A172 (cell line): Measurements from ENCODE around the gene SNRNP70. TPM values are rescaled to one million over a fixed set of nuclear protein-coding genes. Genes with fewer than 3 reads are reported as not detected.

Source experiments
- DNase-seq: peaks from one replicate; pipeline ENCODE4 v3.0.0-alpha.2; 2015; ENCODE audit warnings: low spot score
- total RNA-seq: library from RNA; depleted of rRNA; stranded (reverse); fragments of >200 nt; shearing (Covaris generic); gene quantifications from 2 replicates; pipeline ENCODE4 v1.2.3, GENCODE V29; 2014; rRNA removed

SNRNP70 gene
- total RNA-seq, 1 experiment from 2014 or later = 174 TPM

DNA sequence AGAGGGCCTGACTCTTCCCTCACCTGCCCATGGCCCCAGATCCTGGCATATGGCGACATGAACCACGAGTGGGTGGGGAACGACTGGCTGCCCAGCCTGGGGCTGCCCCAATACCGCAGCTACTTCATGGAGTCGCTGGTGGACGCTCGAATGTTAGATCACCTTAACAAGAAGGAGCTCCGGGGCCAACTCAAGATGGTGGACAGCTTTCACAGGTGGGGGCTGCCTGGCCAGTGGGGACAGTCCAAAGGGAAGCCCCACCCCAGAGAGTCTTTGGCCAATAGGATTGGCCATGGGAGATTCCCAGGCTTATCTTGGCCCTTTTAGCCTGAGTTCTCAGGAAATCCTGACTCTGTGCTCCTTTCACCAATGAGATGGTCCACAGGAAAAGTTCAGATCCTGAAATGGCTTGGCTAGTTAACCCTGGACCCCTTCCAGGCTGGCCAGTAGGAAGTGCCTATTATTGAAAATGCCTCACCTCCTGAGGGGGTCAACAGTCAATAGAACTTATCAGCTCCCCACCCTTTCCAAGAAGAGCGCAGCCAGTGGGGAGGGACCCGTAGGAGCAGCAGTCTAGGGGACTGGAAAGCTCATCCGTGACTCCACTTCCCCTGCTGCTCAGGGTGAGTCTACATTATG, 62.9 kb downstream of the SNRNP70 start:
- no peak for DNase-seq

DNA sequence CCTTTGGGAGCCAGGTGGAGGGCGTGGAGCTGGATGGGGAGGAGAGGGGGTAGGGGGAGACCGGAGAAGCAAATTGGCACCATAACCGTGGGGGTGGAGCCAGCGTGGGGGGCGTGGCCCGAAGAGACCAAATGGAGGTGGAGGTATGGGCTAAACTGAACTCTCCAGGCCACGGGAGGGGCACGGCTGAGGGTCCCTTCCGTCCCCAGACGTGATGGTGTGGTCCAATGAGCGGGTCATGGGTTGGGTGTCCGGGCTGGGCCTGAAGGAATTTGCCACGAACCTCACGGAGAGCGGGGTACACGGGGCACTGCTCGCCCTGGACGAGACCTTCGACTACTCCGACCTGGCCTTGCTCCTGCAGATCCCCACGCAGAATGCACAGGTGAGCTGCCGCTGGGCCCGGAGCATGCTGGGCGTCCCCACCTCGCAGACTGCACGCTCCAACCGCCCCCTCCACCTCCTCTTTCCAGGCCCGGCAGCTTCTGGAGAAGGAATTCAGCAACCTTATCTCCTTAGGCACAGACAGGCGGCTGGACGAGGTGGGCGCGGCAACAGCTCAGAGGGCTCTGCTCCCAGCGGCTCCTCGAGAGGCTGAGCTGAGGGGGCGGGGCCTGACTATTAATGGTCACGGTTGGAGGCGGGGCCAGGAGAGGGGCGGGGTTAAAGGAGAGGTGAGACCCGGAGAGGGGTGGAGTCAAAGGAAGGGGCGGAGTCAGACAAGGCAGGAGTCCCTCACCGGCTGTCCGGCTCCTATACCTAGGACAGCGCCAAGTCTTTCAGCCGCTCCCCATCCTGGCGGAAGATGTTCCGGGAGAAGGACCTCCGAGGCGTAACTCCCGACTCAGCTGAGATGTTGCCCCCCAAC, 63.8 kb downstream of the SNRNP70 start:
- DNase-seq = peak; percentile 87

DNA sequence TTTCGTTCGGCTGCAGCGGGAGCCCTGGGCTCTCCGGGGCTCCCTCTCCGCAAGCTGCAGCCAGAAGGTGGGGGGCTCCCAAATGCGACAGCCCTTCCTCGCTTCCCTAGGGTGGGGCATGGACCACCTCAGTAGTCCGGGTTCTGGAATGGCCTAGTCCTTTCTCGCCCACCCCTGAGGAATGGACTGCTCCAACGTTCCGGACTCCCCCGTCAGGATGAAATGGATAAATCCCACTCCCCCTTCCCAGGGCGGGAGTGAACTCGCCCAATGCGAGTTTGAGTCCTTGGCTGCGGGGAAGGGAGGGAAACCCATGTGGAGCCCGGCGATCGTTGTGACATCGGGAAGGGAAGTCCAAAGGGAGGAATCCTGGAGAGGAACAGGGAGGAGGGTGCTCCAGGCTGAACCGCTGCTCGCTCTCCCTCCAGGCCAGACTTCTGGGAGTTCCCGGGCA, 64.4 kb downstream of the SNRNP70 start:
- DNase-seq = peak; percentile 42

DNA sequence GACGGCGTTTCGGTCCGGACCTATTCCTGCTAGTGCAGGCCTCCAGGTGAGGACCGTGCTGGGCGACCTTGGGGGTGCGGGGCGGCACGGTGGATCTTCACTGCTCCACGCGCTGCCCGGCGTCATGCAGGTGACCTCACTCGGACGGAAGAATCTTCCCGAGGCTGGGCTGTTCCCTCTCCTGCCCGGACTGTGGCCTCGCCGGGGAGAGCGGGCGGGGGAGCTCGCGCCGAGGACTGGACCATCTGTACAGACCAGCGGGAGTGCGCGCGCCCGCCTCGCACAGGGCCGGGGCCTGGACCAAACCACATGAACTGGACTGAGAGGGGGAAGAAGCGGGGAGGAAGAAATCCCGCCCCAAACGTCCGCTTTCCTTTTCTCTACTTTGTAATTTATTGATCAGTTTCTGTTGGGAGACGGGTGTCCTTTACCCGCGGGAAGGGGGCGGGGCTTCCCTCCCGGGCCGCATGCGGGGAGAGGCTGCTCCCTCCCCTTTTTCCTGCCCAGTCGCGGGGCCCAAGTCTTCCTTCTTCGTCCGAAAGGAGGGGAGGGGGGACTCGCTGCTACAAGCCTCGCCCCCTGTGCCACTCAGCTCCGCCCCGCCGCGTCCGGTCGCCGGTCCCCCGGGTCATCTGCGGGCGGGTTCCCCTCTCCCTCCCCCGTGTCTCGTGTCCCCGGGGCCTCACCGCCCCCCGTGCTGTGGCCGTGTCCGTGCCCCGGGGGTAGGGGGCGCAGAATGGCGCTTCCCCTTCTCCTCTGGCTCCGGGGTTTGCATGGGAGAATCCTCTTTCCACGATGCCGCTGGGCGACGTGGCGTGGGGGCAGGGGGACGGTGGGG, 65.1 kb downstream of the SNRNP70 start:
- peak; percentile 42 for DNase-seq

- no peak for DNase-seq
Observed at GRCh38 chr19:49150944-49151243, 65.6 kb downstream of the SNRNP70 start.

DNA sequence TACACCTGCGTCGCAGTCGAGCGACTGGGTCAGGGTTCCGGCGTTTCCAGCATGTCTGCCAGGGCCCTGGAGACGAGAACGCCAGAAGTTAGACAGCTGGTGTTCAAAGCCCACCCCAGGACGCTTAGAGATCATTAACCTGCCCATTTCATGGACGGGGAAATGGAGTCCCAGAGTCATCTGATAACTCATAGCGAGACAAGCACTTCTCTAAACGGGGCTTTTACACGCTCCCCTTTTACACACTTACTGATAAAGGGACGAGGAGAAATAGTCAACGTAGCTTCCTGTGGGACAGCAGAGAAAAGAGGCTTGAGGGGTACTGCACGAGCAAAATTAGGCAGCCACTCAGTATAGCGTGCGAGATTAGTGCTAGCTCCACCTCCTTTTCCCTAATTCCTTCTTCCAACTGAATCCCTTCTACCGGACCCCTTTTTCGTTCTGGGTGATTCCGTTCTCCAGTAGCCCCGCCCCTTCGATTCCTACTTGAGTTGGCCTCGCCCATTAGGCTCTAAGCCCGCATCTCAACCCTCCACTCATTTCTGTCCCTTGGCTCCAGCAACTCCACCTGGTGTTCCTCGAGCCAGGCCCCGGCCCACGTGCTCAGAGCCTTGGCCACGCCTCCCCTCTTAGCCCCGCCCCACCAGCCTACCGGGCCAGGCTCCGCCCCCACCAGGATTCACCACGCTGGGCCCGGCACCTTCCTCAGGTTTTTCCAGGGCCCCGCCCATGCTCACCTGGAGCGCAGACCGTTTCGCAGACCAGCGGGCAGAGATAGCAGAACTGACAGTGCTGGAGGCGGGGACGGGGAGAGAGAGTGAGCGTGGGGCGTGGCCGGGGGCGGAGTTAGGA, 66.2 kb downstream of the SNRNP70 start:
- no peak for DNase-seq

DNA sequence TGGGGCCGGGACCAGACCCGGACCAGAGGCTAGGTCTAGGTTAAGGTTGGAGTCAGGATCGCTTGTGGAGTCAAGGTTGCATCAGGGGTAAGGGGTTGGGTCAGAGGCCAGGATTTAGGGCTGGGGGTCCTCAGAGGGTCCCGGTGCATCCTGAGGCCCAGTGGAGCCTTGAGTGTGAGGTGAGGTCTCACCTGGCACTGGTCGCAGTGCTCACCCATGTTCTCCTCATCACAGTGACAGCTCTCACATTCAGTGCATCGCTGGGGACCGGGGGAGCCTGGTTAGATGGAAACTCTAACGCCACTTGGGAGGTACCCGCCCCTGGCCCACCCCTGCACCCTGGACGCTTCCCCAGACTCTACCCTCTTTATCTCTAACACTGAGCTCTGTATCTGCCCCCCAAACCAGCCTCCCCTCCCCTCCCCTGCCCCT, 66.9 kb downstream of the SNRNP70 start:
- DNase-seq = no peak

- no peak for DNase-seq
Observed at GRCh38 chr19:49153167-49153809, 68.0 kb downstream of the SNRNP70 start.

GRCh38 chr19:49154279-49154678, 69.0 kb downstream of the SNRNP70 start:
- DNase-seq = no peak

DNA sequence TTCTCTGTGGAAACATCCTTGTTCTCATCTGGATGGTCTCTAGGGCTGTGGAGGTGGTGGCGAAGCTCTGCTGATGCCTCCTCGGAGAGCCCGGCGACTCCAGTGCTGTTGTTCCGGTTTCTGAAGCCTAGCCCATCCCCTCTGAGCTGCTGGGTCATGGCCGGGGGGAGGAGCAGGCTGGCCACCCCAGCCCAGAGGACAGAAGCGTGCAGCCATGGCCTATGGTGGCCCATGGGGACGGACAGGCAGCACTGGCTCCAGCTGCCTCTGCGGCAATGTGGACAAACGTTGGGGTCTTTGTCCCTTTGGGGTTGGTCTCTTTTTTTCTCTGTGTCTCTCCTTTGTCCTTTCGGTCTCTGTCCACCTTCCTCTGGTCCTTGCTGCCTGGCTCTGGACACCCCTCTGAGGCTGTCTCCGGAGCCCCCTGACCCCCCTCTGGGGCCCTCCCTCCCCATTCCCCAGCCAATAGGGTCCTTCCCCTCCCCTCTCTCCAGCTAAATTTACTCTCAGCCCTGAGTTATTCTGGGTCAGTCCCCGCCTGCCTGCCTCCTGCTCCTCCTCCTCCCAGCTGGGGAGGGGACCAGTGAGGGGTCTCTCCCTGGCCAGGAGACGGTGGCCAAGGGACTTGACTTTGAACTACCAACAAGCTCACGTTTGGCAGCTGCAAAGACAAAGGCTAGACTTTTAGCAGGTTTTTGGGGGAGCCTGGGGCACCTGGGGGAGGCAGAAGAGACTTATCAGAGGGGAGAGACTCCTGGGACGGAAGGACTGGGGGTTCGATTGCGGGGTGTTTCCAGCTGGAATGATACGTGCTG, 70.0 kb downstream of the SNRNP70 start, which contains the start of gene HRC:
HRC (minus strand) TSS at position 392 of the 815 bp plus-strand sequence; CDS start at position 233, 159 bp downstream.
- DNase-seq = no peak

- DNase-seq = no peak
Observed at GRCh38 chr19:49155820-49156346, 70.6 kb downstream of the SNRNP70 start.

DNA sequence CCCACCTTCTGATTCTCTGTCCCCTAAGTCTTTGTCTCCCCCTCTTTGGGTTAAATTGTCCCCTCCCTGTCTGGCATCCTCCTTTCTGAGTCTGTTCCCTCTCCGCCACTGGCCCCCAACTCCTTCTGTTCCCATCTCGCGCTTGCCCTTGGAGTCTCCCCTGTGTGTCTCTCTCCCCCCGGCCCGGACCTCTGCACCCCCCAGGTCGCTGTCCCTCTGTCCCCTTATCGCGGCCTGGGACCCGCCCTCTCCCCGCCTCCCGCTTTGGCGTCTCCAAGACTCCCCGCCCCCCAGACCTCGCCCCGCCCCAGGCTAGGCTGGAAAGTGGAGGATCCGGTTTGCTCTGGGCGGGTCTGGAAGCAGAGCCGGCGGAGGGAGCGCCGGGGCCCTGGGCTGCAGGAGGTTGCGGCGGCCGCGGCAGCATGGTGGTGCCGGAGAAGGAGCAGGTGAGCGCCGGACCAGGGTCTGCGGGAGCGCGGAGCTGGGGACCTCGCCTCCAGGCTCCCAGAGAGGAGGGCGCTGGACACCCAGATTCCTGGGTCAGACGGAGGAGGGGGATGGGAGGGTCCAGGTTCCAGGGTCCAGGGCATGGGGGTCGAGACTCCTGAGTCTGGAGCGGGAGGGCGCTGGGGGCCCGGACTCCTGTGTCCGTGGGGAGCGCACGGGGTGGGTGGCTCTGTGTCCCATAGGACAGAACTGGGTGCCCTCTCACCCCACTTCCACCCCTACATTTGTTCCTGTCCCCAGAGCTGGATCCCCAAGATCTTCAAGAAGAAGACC, 72.4 kb downstream of the SNRNP70 start, which contains the start of gene TRPM4:
TRPM4 (plus strand) TSS at position 348 of the 780 bp plus-strand sequence; CDS start at position 423, 75 bp downstream.
- no peak for DNase-seq

Other genes starting within 250 kb of the SNRNP70 start
- 9.9 and 14.6 TPM in 2 replicates for gene HSD17B14, start 249.0 kb upstream of the SNRNP70 start, total RNA-seq
- gene PLEKHA4, start 216.8 kb upstream of the SNRNP70 start, total RNA-seq = 1.9 and 6.9 TPM in 2 replicates
- 20.8 and 34.8 TPM in 2 replicates for gene PPP1R15A, start 213.0 kb upstream of the SNRNP70 start, total RNA-seq
- not detected in 2 replicates for gene TULP2, start 186.7 kb upstream of the SNRNP70 start, total RNA-seq
- 91.4 and 104 TPM in 2 replicates for gene NUCB1, start 185.1 kb upstream of the SNRNP70 start, total RNA-seq
- 0.10 TPM in 1 of 2 replicates, not detected in the other for gene DHDH, start 151.8 kb upstream of the SNRNP70 start, total RNA-seq
- 32.4 and 40.6 TPM in 2 replicates for gene BAX, start 130.6 kb upstream of the SNRNP70 start, total RNA-seq
- 1,818 and 2,662 TPM in 2 replicates for gene FTL, start 120.1 kb upstream of the SNRNP70 start, total RNA-seq
- gene GYS1, start 92.1 kb upstream of the SNRNP70 start, total RNA-seq = 14.1 and 18.2 TPM in 2 replicates
- gene RUVBL2, start 91.6 kb upstream of the SNRNP70 start, total RNA-seq = 121 and 149 TPM in 2 replicates
- not detected in 2 replicates for gene LHB, start 68.4 kb upstream of the SNRNP70 start, total RNA-seq
- gene CGB3, start 61.1 kb upstream of the SNRNP70 start, total RNA-seq = 2.6 TPM in 1 of 2 replicates, not detected in the other
- not detected in 2 replicates for gene CGB2, start 53.6 kb upstream of the SNRNP70 start, total RNA-seq
- not detected in 2 replicates for gene CGB1, start 48.6 kb upstream of the SNRNP70 start, total RNA-seq
- gene CGB5, start 41.6 kb upstream of the SNRNP70 start, total RNA-seq = 1.3 and 3.4 TPM in 2 replicates
- gene CGB8, start 36.3 kb upstream of the SNRNP70 start, total RNA-seq = 4.7 and 8.8 TPM in 2 replicates
- gene CGB7, start 27.7 kb upstream of the SNRNP70 start, total RNA-seq = 0.43 and 1.4 TPM in 2 replicates
- gene NTF4, start 20.6 kb upstream of the SNRNP70 start, total RNA-seq = not detected in 2 replicates
- gene KCNA7, start 12.8 kb upstream of the SNRNP70 start, total RNA-seq = not detected in 2 replicates
- gene LIN7B, start 28.9 kb downstream of the SNRNP70 start, total RNA-seq = 0.16 and 8.5 TPM in 2 replicates
- not detected in 2 replicates for gene C19orf73, start 33.7 kb downstream of the SNRNP70 start, total RNA-seq
- 3.4 and 4.7 TPM in 2 replicates for gene PPFIA3, start 34.1 kb downstream of the SNRNP70 start, total RNA-seq
- 0.07 TPM in 1 of 2 replicates, not detected in the other for gene HRC, start 69.9 kb downstream of the SNRNP70 start, total RNA-seq
- gene TRPM4, start 72.3 kb downstream of the SNRNP70 start, total RNA-seq = 3.6 and 7.6 TPM in 2 replicates
- not detected in 2 replicates for gene SLC6A16, start 239.7 kb downstream of the SNRNP70 start, total RNA-seq
- not detected in 2 replicates for gene CD37, start 250.0 kb downstream of the SNRNP70 start, total RNA-seq